Mesothelial cell of epicardium (in vitro differentiated cells): ENCODE results near the gene NAA15. TPM values are rescaled to one million over a fixed set of nuclear protein-coding genes. Genes with fewer than 3 reads are reported as not detected.
"Not testable (repeated sequence)": the region's sequence is repeated elsewhere in the genome, so short reads cannot be mapped to it uniquely, and the experiment has no call there.

Source experiments
- DNase-seq, 2 experiments: peaks; one replicate each; pipeline ENCODE4 v3.0.0; 2021; ENCODE audit warnings: low spot score in 2 of 2; ENCODE audit not compliant: unreplicated experiment in 2 of 2
- H3K27ac Mint-ChIP-seq: 2 replicates; pipeline ENCODE4 v1.8.0; 2021; ENCODE audit warnings: mixed read lengths
- H3K27me3 Mint-ChIP-seq: 2 replicates; pipeline ENCODE4 v1.8.0; 2021; ENCODE audit warnings: low read depth, mixed read lengths
- H3K36me3 Mint-ChIP-seq: 2 replicates; pipeline ENCODE4 v1.8.0; 2021; ENCODE audit warnings: mixed read lengths
- H3K4me1 Mint-ChIP-seq: 2 replicates; pipeline ENCODE4 v1.8.0; 2021; ENCODE audit warnings: mixed read lengths
- H3K4me3 Mint-ChIP-seq: 2 replicates; pipeline ENCODE4 v1.8.0; 2021; ENCODE audit warnings: mild to moderate bottlenecking, moderate library complexity, mixed read lengths
- H3K9me3 Mint-ChIP-seq: 2 replicates; pipeline ENCODE4 v1.8.0; 2021; ENCODE audit warnings: mixed read lengths
- total RNA-seq: library from RNA; stranded (reverse); gene quantifications from 3 replicates; pipeline ENCODE4 v1.2.1, GENCODE V29; 2021
- TF ChIP-seq, protein P1 (sequence below): fragments of 200-600 bp; sonication (generic); IDR thresholded peaks from one replicate; pipeline ENCODE4 v1.5.0; 2021; ENCODE audit warnings: antibody characterized with exemption; ENCODE audit not compliant: unreplicated experiment

NAA15 gene
- total RNA-seq, 1 donor from 2014 or later: 58.5 TPM

DNA sequence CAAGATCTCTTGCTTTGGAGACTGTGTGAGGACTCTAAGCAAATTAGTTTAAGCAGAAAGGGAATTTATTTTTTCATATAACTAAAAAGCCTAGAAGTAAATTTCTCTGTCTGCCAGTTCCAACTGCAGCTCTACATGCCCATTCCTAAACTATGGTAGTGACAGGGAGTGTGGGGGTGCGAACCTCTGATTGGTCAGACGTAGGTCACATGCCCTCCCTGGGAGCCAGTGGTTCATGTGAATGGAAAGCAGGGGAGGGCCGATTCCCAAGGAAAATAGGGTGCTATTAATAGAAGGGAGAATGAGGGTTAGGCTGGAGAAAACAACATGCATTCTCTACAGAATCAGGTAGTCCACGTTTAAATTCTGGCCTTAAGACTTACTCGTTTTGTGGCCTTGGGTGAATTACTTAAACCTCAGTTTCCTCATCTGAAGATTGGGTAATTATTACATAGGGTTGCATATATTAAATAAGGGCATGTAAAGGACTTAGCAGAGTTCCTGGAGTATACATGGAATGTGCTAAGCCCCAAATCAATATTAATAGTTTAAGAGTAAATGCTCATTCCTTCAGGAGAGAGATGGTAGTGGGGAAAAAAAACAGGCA, 159.8 kb downstream of the NAA15 start:
- Mint-ChIP-seq H3K4me1 (peaks cover 36% of the 10 kb centered on the region), H3K4me3 (no peak overlapping the region), H3K27ac (peak overlapping the region; percentile 40), H3K27me3 (no peaks in the 10 kb centered on the region), H3K36me3 (peaks cover 7% of the 10 kb centered on the region), H3K9me3 (no peaks in the 10 kb centered on the region)
- DNase-seq: no peak
- TF ChIP-seq, protein P1, sequence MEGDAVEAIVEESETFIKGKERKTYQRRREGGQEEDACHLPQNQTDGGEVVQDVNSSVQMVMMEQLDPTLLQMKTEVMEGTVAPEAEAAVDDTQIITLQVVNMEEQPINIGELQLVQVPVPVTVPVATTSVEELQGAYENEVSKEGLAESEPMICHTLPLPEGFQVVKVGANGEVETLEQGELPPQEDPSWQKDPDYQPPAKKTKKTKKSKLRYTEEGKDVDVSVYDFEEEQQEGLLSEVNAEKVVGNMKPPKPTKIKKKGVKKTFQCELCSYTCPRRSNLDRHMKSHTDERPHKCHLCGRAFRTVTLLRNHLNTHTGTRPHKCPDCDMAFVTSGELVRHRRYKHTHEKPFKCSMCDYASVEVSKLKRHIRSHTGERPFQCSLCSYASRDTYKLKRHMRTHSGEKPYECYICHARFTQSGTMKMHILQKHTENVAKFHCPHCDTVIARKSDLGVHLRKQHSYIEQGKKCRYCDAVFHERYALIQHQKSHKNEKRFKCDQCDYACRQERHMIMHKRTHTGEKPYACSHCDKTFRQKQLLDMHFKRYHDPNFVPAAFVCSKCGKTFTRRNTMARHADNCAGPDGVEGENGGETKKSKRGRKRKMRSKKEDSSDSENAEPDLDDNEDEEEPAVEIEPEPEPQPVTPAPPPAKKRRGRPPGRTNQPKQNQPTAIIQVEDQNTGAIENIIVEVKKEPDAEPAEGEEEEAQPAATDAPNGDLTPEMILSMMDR: no peak

DNA sequence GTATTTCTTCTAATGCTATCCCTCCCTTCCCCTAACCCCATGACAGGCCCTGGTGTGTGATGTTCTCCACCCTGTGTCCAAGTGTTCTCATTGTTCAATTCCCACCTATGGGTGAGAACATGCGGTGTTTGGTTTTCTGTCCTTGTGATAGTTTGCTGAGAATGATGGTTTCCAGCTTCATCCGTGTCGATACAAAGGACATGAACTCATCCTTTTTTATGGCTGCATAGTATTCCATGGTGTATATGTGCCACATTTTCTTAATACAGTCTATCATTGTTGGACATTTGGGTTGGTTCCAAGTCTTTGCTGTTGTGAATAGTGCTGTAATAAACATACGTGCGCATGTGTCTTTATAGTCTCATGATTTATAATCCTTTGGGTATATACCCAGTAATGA, 163.2 kb downstream of the NAA15 start:
- not testable (repeated sequence) for H3K4me1 Mint-ChIP-seq, H3K4me3 Mint-ChIP-seq, H3K27me3 Mint-ChIP-seq, H3K27ac Mint-ChIP-seq, DNase-seq
- Mint-ChIP-seq H3K36me3 (peaks cover 22% of the 10 kb centered on the region), H3K9me3 (peaks cover 18% of the 10 kb centered on the region)

DNA sequence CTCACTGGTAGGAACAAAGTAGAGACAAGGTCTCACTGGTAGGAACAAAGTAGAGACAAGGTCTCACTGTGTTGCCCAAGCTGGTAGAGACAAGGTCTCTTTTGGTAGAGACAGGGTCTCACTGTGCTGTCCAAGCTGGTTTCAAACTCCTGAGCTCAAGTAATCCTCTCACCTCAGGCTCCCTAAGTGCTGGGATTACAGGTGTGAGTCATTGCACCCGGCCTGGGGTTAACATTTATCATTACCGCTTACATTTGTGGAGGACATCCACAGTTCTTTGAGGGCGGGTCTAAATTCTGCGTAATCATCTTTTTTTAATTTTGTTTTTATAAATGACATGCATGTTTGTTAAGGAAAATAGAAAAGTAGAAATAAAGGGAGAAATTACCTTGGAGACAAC, 164.6 kb downstream of the NAA15 start:
- no peak overlapping the region for H3K27ac Mint-ChIP-seq
- TF ChIP-seq, protein P1: no peak
- DNase-seq: no peak
- H3K9me3 Mint-ChIP-seq: peaks cover 30% of the 10 kb centered on the region
- no peaks in the 10 kb centered on the region for H3K4me1 Mint-ChIP-seq
- H3K27me3 Mint-ChIP-seq: no peaks in the 10 kb centered on the region
- H3K4me3 Mint-ChIP-seq: no peak overlapping the region
- peaks cover 34% of the 10 kb centered on the region for H3K36me3 Mint-ChIP-seq

DNA sequence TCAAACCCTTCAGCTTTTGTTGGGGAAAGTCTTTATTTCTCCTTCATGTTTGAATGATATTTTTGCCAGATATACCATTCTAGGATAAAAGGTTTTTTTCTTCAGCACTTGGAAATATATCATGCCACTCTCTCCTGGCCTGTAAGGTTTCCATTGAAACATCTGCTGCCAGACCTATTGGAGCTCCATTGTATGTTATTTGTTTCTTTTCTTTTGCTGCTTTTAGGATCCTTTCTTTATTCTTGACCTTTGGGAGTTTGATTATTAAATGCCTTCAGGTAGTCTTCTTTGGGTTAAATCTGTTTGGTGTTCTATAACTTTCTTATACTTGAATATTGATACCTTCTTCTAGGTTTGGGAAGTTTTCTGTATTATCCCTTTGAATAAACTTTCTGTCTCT, 167.5 kb downstream of the NAA15 start:
- not testable (repeated sequence) for H3K27ac Mint-ChIP-seq, H3K4me3 Mint-ChIP-seq, DNase-seq, H3K27me3 Mint-ChIP-seq, H3K4me1 Mint-ChIP-seq
- H3K36me3 Mint-ChIP-seq: peaks cover 56% of the 10 kb centered on the region
- peaks cover 47% of the 10 kb centered on the region for H3K9me3 Mint-ChIP-seq

DNA sequence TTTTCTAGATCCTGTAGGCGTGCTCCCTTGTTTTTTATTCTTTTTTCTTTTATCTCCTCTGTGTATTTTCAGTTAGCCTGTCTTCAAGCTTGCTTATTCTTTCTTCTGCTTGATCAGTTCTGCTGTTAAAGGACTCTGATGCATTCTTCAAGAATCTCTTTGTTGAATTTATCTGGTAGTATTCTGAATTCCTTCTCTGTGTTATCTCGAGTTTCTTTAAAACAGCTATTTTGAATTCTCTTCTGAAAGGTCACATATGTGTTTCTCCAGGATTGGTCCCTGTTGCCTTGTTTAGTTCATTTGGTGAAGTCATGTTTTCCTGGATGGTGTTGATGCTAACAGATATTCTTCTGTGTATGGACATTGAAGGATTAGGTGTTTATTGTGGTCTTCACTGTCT, 167.9 kb downstream of the NAA15 start:
- DNase-seq: no peak
- H3K36me3 Mint-ChIP-seq: peaks cover 52% of the 10 kb centered on the region
- peaks cover 47% of the 10 kb centered on the region for H3K9me3 Mint-ChIP-seq
- TF ChIP-seq, protein P1: no peak
- H3K4me3 Mint-ChIP-seq: no peak overlapping the region
- H3K27me3 Mint-ChIP-seq: no peaks in the 10 kb centered on the region
- H3K27ac Mint-ChIP-seq: no peak overlapping the region
- no peaks in the 10 kb centered on the region for H3K4me1 Mint-ChIP-seq

Other genes starting within 250 kb of the NAA15 start
- 55.2 to 58.2 TPM (median 57.1 TPM) in 3 replicates for gene ELF2, start 124.3 kb upstream of the NAA15 start, total RNA-seq
- 0.34 to 0.76 TPM (median 0.69 TPM) in 3 replicates for gene MGARP, start 21.3 kb upstream of the NAA15 start, total RNA-seq
- gene NDUFC1, start 972 bp downstream of the NAA15 start, total RNA-seq: 35.2 to 39.1 TPM (median 38.5 TPM) in 3 replicates
- 9.2 to 10.4 TPM (median 9.8 TPM) in 3 replicates for gene RAB33B, start 152.6 kb downstream of the NAA15 start, total RNA-seq